SK-N-MC (cell line): Measurements from ENCODE around the gene TEX11.

Source experiments
- EZH2 ChIP-seq: fragments of 200-600 bp; sonication (generic); IDR thresholded peaks from one replicate; pipeline ENCODE4 v1.6.1; 2017; ENCODE audit warnings: antibody characterized with exemption
- POLR2AphosphoS5 ChIP-seq: IDR thresholded peaks from 2 replicates; pipeline ENCODE4 v1.6.1; 2012; ENCODE audit warnings: mild to moderate bottlenecking, low read depth, low read length, borderline replicate concordance

DNA sequence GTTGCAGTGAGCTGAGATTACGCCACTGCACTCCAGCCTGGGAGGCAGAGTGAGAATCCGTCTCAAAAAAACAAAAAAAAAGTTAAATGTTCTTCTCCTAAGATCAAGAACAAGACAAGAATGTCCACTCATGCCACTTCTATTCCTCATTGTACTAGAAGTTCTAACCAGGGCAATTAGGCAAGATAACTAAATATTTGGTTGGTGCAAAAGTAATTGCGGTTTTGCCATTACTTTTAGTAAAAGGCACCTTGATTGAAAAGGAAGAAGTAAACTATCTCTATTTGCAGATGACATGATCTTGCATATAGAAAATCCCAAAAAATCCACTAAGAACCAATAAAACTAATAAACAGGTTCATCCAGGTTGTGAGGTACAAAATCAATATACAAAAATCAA, 46.4 kb upstream of the TEX11 start:
- TF ChIP-seq POLR2AphosphoS5 (no peak), EZH2 (no peak)
